HG02588 (cell line): ENCODE measurements around the gene ARPC5.
"Not testable (repeated sequence)": the region's sequence is repeated elsewhere in the genome, so short reads cannot be mapped to it uniquely, and the experiment has no call there.

Experiments
- ATAC-seq: cut with Tn5 transposase; IDR thresholded peaks from one replicate; pipeline ENCODE4 v1.9.1; 2021; ENCODE audit warnings: mild to moderate bottlenecking, moderate library complexity; ENCODE audit not compliant: unreplicated experiment

The ARPC5 gene

DNA sequence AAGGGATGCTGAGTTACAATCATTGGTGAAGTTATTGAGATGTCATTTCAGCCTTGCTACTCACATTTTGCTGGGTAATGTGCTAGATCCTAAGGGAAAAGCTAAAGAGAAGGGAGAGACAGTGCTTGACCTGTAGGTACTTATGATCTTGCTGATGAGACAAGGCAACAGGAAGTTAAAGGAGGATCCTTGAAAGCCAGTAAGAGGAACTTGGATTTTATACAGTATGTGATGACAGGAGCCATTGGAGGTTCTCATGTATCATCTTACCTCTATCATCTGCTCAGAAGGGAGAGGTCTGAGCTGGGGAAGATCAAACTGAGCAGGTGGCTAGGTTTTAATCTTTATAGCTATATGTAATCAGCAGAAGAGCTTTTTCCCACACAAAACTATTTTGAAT is 11.2 kb upstream of the ARPC5 start:
- ATAC-seq = no peak

DNA sequence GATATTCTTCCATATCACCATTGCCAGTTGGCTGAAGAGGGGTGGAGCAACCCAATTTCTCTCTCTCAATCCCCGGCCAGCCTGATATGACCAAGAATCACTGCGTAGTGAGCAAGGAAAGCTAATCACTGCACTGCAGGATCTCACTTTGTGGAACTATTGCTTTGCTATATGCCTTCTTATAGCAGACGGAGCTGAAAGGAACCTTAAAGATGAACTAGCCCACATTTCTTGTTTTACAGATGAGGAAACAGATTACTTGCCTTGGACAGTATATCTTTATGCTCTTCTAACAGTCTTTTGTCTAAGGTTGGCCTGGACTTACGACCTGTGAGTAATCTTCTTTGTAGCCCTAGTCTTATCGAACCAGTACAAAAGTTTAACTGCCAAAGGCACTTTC is 9.9 kb upstream of the ARPC5 start:
- no peak for ATAC-seq

DNA sequence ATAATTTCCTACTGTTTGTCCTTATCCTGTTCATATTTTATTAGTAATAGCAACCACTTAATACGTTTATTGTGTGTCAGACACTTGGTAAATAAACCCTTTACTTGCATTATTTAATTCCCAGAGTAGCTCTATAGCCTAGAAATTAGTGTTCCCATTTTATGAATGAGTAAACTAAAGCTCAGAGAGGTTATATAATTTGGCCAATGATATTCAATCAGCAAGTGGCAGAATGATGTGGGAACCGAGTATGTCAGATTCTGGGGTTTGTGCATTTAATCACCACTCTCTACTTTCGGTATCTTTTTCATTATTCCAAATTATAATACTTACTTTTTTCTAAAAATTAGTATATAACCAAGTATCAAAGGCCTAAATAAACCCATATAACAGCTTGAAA is 6.6 kb upstream of the ARPC5 start:
- ATAC-seq = no peak

DNA sequence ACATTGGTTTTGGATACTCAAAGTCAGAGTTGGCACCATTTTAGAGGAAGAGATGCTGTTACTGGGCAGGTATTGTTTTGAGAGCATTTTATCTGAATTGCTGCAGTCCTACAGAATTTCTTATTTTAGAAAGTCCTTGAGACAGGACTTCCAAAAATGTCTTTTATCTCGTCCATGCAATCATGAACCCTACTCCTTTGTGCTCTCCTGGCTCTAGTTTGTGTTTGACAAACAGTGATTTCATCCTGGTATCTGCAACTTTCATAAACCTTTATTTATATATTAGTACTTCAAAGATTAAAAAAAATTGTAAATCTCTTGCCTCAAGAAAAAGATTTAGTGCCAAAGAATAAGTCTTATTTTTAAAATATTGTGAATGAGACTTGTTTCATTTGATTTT is 4.6 kb upstream of the ARPC5 start:
- no peak for ATAC-seq

DNA sequence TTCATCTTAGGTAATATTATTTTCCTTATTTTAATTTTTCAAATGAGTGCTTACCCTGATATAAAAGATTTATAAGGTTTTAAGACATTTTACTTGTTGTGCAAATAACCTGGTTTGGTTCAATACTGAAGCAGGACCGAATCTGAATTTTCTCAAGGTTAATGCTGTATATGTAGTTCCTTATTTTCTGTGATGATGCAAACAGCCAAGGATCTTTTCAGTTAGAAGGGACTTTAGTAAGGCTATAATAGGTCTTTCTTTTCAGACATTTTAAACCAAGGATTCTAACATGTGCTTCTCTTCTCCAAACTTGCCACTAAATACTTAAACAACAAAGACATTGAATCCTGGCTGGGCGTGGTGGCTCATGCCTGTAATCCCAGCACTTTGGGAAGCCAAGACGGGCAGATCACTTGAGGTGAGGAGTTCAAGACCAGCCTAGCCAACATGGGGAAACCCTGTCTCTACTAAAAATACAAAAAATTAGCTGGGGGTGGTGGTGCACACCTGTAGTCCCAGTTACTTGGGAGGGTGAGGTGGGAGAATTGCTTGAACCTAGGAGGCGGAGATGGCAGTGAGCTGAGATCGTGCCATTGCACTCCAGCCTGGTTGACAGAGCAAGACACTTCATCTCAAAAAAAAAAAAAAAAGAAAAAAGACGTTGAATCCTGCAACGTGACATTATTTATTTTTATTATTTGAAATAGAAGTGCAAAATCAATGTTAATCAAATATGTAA is 3.2 kb upstream of the ARPC5 start:
- no peak for ATAC-seq

DNA sequence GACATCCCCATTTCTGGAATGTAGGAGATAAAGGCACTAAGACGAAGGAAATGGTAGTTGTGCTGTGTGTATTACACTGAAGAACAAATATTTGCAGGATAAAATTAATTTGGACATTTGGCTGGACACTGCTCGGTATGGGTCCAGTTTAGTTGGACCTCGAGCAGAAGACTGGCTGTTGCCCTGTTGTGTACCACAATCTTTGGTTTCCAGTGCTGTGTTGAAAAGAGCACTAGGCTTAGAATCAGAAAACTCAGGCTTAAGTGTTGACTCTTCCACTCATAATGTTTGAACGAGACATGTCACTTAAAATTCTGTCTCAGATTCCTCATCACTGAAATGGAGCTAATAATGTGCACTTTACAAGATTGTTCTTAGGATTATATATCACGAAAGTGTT is 1.2 kb upstream of the ARPC5 start:
- no peak for ATAC-seq

DNA sequence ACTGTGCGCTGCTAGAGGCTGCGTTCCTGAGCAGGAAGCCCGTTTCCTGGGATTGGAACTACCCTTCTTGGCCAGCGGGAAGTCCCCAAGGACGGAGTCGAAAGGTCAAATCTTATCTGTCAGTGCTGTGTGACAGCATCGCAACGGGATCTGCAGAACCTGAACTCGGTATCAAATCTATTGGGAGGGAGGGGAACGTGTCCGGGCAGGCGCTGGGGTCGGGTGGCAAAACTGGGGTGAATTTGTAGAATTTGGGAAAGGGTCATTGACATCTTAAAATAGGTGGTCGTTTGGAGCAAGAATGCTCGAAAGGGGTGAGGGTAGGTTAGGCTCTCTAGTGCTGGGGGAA is 725 bp upstream of the ARPC5 start:
- no peak for ATAC-seq

DNA sequence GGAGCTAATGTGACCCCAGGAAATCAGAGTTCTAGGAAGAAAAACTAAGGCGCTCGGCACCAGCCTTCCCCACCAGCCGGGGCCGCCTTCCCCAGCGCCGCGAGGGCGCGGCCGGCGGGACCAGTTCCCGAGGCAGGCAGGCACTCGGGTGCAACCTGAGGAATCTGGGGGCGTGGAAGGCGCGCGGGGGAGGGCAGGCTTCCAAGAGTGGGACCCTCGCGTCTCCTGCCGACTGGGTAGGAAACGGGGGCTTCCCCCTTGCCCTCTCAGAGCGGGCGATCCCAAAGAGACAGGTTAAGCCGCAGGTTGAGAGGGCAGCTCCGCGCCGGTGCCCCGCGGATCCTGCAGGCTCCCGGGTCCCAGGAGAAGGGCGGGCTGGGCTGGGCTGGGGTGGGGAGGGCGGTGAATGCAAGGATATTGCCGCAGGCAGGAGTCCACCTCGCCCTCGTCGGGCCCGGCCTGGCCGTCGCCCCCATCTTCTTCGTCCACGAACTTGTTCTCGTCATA is 431 bp downstream of the ARPC5 start:
- ATAC-seq = peak; percentile 11

DNA sequence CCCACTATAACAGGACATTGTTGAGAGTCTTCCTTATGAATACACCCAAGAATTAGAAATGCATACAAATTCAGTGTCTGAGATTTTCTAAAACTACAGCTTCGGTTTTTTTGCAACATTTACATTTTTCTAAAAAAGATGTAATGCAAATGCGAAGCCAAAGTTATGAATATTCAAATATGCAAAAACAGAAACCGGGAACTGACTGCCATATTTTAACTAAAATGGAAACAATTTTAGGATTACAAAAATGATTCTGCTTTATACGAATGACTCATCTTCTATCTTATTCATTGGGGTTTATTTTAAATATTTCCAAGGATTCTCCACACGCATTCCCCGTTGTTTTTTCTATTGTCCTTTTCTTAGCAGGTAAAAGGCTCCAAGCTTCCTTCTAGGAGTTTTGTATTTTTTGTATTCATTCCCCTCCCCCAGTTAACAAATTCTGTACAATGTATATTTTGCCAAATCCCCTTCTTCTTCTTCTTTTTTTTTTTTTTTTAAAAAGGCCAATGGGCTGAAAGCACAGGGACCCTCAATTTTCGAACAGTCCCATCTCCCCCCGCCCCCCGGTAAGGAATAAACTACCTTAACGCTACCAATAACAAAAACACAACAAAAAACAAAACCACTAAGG is 1.0 kb downstream of the ARPC5 start:
- no peak for ATAC-seq

DNA sequence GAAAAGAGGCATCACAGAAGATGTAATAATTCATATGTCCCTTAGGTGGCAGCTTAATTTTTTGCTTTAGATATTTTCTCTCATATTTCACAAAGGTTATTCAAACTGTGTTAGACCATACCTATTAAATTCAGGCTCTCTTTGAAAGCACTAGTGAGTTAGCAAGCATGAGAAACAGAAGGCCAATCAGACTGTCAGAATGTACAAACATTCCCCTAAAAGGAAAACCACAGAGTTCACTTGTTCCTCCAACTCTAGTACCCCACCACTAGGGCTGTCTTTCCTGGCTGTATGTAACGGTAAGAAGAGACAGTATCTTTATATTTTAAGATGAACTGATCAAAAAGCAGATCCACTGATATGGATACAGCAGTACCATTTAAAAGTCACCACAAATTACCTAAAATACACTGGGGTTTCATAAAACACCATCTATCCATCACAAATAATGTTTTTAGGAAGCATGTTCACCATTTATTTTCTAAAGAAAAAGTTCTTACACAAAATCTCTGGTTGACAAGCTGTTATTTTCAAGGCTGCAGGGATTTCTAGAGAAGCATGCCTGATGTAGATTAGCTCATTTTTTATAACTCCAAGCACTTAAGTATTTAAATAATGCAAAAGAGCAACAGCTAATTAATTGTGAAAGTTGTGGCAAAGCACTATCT is 1.8 kb downstream of the ARPC5 start:
- peak; percentile 39 for ATAC-seq

DNA sequence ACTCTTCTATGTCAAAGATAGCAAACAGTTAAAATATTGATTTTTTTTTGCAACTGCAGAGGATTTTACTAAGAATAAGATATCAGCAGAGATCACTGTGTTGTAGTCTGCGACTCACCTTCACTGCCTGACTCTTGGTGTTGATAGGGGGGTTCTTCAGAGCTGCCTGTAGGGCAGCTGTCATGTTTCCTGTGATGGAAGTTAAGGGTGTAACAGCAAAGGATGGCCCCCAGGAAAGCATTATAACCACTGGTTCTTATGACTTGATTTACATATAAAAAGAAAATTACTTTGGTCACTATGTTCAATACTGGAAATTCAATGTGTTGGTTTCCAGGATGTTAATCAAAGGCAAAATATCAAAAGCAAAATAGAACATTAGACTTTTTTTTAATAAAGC is 2.6 kb downstream of the ARPC5 start:
- no peak for ATAC-seq

DNA sequence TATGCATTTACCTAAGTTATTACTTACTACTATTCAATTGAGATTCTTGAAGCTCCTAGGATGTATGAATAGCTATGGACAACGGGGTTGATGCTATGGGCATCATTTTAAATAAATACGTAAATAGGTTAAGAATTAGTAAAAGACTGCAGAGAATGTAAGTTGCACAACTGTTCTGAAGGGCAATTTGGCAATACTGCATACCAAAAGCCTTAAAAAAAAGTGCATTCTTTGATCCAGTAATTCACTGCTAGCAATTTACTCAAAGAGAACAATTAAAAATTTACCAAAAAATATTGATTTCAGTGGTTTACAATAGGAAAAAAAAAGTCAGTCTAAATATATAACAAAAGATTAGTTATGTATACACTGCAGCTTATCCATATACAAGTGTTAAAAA is 3.5 kb downstream of the ARPC5 start:
- no peak for ATAC-seq

DNA sequence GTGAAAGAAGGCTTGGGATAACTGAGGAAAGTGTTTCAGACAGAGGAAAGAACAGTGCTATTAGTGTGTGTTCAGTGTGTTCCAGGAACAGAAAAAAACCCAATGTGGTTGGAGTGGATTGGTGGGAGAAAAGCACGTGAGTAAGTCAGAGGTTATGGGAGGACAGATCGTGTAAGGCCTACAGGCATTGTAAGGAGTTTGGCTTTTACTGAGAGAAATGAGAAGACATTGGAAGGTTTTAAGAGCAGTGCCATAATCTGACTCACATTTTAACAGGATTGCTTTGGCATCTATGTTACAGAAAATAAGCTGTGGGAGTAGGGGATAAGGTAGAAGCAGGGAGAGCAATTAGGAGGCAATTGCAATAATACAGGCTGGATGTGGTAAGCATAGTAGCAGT is 4.8 kb downstream of the ARPC5 start:
- no peak for ATAC-seq

DNA sequence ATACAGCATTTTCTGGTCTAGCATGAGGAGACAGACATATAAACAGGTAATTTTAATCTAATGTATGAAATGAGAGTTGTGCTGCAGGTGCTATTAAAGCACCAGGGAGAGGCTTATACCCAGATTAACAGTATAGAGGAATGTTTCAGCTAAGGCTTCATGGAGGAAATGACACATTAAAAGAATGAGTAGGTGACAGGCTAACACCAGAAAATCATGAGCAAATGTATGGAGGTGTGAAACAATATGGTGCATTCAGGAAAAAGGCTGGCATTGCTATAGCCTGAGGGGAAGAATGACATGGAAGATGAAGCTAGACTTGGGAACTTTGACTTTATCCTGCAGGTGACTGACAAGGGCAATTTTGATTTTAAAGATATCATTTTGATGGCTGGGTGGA is 7.0 kb downstream of the ARPC5 start:
- ATAC-seq = no peak

DNA sequence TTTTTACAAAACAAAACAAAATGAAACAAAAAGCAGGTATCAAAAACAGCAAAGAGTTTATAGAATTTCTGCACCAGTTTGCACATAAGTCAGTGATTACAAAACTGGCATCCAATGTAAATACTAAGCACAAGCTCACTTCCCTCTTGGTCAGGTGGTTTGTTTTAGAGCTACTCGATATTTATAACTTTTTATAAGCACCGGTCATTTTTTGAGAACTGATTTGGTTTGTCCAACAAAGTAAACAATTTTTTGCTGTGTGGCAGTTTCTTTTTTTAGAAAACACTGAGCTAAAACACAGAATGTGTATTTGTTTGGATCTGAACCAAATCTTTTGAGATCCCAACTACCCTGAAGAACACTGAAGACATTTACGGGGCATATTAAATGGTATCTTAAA is 9.3 kb downstream of the ARPC5 start:
- ATAC-seq = not testable (repeated sequence)

DNA sequence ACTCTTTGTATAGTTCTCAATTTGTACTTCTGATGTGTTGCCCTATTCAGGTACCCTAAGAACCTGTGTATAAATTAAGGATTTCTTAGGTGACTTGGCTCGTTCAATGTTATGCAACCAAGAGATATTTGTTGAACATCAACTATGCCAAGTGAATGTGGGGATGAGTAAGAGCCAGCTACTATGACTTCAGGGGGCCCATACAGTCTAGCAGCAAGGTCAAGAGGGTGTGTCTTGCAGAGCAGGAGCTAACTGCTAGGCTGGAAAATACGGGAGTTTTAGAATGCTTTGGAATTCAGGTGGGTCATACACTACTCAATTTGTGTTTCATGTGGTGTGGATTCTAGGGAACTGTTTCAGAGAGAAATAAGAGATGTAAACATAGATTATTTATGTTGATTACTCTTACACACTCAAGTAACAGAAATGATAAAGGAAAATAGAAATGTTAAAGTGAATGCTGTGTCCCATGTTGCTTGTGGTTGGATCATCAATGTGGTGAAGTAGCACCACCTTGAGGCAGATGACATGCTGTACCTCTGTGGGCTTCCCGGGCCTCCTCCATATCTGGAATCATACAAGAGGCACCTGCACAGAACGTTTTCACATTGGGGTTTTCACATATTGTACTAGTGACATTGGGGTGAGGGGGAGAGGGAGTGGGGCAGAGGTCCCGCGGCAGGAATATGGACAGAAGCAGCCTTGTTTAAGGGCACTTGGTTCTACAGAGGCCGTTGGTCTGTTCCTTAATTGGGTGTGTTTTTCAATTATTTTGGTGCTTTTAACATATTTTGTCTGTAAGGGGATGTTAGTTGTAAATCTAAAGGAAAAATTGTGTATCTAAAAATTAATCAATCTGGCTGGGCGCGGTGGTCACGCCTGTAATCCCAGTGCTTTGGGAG is 12.4 kb downstream of the ARPC5 start:
- ATAC-seq = peak; percentile 92

DNA sequence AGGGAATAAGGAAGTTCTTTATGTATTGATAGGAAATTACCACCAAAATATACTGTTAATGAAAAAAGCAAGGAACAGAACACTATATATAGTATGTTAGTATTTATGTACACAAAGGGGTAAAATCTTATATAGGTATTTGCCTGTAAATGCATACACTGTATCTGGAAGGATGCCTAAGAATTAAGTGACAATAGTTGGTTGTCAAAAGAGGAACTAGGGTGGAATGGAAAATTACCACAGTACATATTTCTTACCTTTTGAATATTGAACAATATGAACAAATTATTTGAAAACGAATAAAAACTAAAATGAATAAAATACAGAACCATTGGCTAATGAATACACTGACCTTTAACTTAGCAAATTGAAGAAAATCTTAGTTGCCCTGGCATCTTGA is 13.6 kb downstream of the ARPC5 start:
- ATAC-seq = no peak

DNA sequence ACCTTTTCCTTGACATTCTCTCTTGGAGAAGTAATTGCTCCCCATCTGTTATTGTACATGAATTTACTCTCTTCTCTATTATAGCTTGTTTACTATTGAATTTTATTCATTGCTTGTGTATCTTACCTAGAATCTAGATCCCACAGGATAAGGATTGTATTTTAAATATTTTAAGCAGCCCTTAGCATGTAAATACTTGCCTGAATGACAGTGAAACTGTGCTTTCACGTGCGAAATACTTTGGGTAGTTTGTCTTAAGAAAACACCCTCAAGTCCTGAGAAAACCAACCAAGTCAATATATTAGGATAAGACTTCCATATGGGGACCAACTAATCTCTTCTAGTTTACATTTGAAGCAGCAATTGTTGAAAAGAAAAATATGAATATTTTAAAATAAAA is 15.3 kb downstream of the ARPC5 start:
- no peak for ATAC-seq

DNA sequence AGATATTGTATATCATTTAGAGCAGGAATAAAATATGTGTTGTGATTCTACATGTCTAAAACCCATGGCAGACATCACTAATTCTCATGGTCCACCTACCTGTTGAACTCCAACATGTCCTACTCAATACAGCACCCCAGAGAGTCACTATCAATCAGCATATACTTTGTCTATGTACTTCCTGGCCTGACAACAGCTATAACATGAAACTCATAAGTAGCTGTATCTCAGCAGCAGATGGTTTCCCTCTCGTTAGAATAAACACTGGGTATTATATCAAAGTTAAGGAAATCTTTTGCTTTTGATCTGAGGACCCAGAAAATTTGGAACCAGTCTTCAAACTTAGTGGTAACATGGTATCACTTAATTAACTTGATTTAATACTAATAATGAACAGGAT is 15.8 kb downstream of the ARPC5 start:
- ATAC-seq = no peak

DNA sequence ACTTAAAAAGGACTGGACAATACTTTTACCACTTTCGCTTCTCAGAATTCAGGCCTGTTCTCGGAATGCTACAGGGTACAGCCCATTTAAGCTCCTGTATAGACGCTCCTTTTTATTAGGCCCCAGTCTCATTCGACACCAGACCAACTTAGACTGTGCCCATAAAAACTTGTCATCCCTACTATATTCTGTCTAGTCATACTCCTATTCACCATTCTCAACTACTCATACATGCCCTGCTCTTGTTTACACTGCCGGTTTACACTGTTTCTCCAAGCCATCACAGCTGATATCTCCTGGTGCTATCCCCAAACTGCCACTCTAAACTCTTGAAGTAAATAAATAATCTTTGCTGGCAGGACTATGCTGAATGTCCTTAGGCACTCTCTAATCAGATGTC is 17.4 kb downstream of the ARPC5 start:
- ATAC-seq = not testable (repeated sequence)

DNA sequence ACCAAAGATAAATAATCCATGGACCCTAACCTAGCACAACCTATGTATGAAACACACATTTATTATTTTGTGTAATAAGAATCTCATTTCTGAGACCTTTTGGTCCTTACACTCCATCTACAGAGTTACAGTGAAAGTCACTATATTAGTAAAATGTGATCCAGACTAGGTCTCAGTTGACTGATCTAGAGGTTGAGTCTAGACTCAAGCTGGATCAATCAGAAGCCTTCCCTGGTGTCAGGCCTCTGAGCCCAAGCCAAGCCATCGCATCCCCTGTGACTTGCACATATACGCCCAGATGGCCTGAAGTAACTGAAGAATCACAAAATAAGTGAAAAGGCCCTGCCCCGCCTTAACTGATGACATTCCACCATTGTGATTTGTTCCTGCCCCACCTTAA is 22.6 kb downstream of the ARPC5 start:
- ATAC-seq = not testable (repeated sequence)
